Naive thymus-derived CD4-positive, alpha-beta T cell (primary cell): ENCODE measurements around the gene ADGRD1. TPM values are rescaled to one million over a fixed set of nuclear protein-coding genes. Genes with fewer than 3 reads are reported as not detected.
A peak's percentile ranks its signal among the peaks of the same experiment; 100 is the strongest.

Experiments
- ATAC-seq: fragments of 150-1000 bp; cut with Tn5 transposase; 2 replicates; pipeline ENCODE4 v1.10.0; 2021; ENCODE audit warnings: mild to moderate bottlenecking, moderate library complexity
- CTCF ChIA-PET: fragments of 350-600 bp; sonication (Branson Sonifier 250); formaldehyde crosslinking; loops from one replicate; lab custom pipeline; 2021; ENCODE audit warnings: antibody characterized with exemption; lab: Charles Lee
- POLR2A ChIA-PET: fragments of 350-600 bp; sonication (Branson Sonifier 250); formaldehyde crosslinking; loops from one replicate; lab custom pipeline; 2021; ENCODE audit warnings: antibody characterized with exemption, inconsistent platforms; lab: Charles Lee
- DNase-seq, 9 donors: peaks; one replicate each; pipeline versions ENCODE4 v3.0.0 to v3.0.0-alpha.2; 2020 to 2022; ENCODE audit warnings: mixed read lengths in 1 of 9
- H3K27ac ChIP-seq: one replicate; pipeline ENCODE4 v1.7.0; 2013; ENCODE audit warnings: mild to moderate bottlenecking, low read depth, low read length, moderate library complexity
- H3K27me3 ChIP-seq, 2 donors: one replicate each; pipeline ENCODE4 v1.7.0; 2013; ENCODE audit warnings: low read length in 2 of 2, mild to moderate bottlenecking in 2 of 2, moderate library complexity in 2 of 2; ENCODE audit not compliant: control insufficient read depth in 2 of 2, insufficient read depth in 2 of 2
- H3K36me3 ChIP-seq, 3 experiments: 1 replicate in 2 of 3; 2 replicates in 1 of 3; pipeline ENCODE4 v1.7.0; 2013; ENCODE audit warnings: low read length in 3 of 3, mild to moderate bottlenecking in 3 of 3, moderate library complexity in 1 of 3; ENCODE audit not compliant: insufficient read depth in 3 of 3, control insufficient read depth in 2 of 3
- H3K4me1 ChIP-seq, 2 donors: one replicate each; pipeline ENCODE4 v1.7.0; 2013; ENCODE audit warnings: low read length in 2 of 2, mild to moderate bottlenecking in 2 of 2, moderate library complexity in 1 of 2; ENCODE audit not compliant: control insufficient read depth in 2 of 2, insufficient read depth in 2 of 2
- H3K4me3 ChIP-seq: 2 replicates; pipeline ENCODE4 v1.7.0; 2013; ENCODE audit warnings: mild to moderate bottlenecking, low read length
- H3K9me3 ChIP-seq, 3 experiments: 1 replicate in 2 of 3; 2 replicates in 1 of 3; pipeline ENCODE4 v1.7.0; 2013; ENCODE audit warnings: low read length in 3 of 3; ENCODE audit not compliant: control insufficient read depth in 2 of 3
- H3K27ac Mint-ChIP-seq, 9 donors: one replicate each; pipeline ENCODE4 v1.8.0; 2020 to 2022; ENCODE audit warnings: mixed read lengths in 9 of 9, mild to moderate bottlenecking in 8 of 9, moderate library complexity in 5 of 9, inconsistent platforms in 2 of 9
- H3K27me3 Mint-ChIP-seq, 5 donors: one replicate each; pipeline ENCODE4 v1.8.0; 2021 to 2022; ENCODE audit warnings: mixed read lengths in 5 of 5, mild to moderate bottlenecking in 1 of 5
- H3K36me3 Mint-ChIP-seq, 5 donors: one replicate each; pipeline ENCODE4 v1.8.0; 2020 to 2022; ENCODE audit warnings: mixed read lengths in 5 of 5, mild to moderate bottlenecking in 3 of 5, inconsistent platforms in 1 of 5
- H3K4me1 Mint-ChIP-seq, 7 donors: one replicate each; pipeline ENCODE4 v1.8.0; 2020 to 2022; ENCODE audit warnings: mixed read lengths in 7 of 7, mild to moderate bottlenecking in 3 of 7, inconsistent platforms in 1 of 7
- H3K4me3 Mint-ChIP-seq, 10 donors: one replicate each; pipeline ENCODE4 v1.8.0; 2020 to 2022; ENCODE audit warnings: mild to moderate bottlenecking in 10 of 10, mixed read lengths in 10 of 10, moderate library complexity in 6 of 10, inconsistent platforms in 2 of 10
- H3K9me3 Mint-ChIP-seq, 11 donors: one replicate each; pipeline ENCODE4 v1.8.0; 2020 to 2022; ENCODE audit warnings: mixed read lengths in 11 of 11, mild to moderate bottlenecking in 4 of 11, inconsistent platforms in 1 of 11, moderate library complexity in 1 of 11
- intact Hi-C, 2 donors: fragments of 100-400 bp; cut with micrococcal nuclease; formaldehyde crosslinking; loops; one replicate each; pipeline ENCODE4 v1.15.1; 2023
- polyA plus RNA-seq, 2 donors: library from polyadenylated mRNA; unstranded; fragments of 300-500 nt; fragmentation: Illumina TruSeq; gene quantifications; one replicate each; pipeline ENCODE4 v1.2.3, GENCODE V29; 2021
- total RNA-seq, 6 experiments: library from RNA in 5 of 6; stranded (reverse) in 5 of 6; gene quantifications; 1 replicate in 5 of 6; 2 replicates in 1 of 6; pipeline ENCODE4 v1.2.3 and lab custom pipeline; 2021 to 2026

Gene ADGRD1
- total and polyA plus RNA-seq, 7 experiments from 2014 or later, result 0.41 to 11.9 (median 1.6) TPM; not detected in 4

DNA sequence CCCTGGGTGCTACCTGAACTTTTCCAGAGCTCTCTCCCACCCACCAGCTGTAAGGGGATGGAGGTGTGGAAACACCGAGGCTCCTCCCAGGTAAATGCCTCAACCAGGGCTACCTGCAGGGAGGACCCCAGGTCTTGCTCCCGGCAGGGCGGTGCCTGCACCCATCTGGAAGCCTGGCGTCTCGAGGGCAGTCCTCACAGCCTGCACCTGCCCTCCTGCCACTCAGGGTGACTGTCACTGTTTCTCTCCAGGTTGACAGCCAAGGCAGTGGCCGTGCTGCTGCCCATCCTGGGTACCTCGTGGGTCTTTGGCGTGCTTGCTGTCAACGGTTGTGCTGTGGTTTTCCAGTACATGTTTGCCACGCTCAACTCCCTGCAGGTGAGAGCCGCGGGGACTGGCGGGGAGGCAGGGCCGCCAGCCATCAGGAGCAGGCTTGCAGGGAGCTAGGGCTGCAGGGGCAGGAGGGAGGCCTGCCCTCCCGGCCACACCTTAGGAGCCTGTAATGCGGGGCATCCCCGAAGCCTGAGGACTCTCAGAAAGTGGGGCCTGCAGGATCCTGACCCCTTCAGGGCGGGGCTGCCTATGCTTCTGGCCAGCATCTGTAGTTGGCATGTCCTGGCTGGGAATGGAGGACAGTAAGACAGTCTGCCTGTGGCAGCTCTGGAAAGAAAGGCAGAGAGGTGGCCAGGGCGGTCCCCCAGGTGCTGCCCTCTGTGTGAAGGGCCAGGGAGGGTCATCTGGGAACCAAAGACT, 182.3 kb downstream of the ADGRD1 start:
- POLR2A ChIA-PET, result no interaction called here
- ATAC-seq, result no peak
- no peaks in the 10 kb centered on the region for H3K27me3 ChIP-seq
- no peak overlapping the region for H3K4me3 ChIP-seq
- Mint-ChIP-seq H3K9me3 (no peaks in the 10 kb centered on the region), H3K36me3 (no peaks in the 10 kb centered on the region), H3K27me3 (peaks cover 0 to 6% (median 0%) of the 10 kb centered on the region in 5 donors), H3K4me3 (no peak overlapping the region), H3K4me1 (peaks cover 0 to 6% (median 0%) of the 10 kb centered on the region in 7 donors), H3K27ac (no peak overlapping the region)
- H3K9me3 ChIP-seq, result no peaks in the 10 kb centered on the region
- H3K27ac ChIP-seq, result no peak overlapping the region
- no peaks in the 10 kb centered on the region for H3K36me3 ChIP-seq
- no peak for DNase-seq
- no peaks in the 10 kb centered on the region for H3K4me1 ChIP-seq
- intact Hi-C loops, result no loop called here
- CTCF ChIA-PET, result interaction anchor here (1.1 to 5.6 kb wide), 3 partner anchors 23 to 315 kb away, joined by 3 to 37 read pairs (median 6); no protein-coding TSS in a partner anchor

DNA sequence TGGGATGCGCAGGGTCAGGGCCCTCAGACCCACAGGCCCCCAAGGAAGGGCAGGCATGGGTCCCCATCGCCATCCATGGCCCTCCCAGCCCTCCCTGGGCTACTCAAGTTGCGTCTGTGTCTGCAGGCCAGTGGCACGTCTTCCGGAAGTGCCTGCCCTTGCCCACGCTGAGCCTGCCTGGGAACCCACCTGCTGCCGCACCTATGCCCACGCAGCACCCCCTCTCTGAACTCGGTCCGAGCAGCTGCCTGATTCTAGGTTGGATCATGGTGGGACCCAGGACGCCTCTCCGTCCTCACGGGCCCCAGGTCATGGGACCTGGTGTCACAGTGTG, 182.8 kb downstream of the ADGRD1 start:
- Mint-ChIP-seq H3K9me3 (no peaks in the 10 kb centered on the region), H3K4me3 (no peak overlapping the region), H3K36me3 (no peaks in the 10 kb centered on the region), H3K4me1 (peaks cover 0 to 6% (median 0%) of the 10 kb centered on the region in 7 donors), H3K27ac (no peak overlapping the region), H3K27me3 (peaks cover 0 to 6% (median 0%) of the 10 kb centered on the region in 5 donors)
- DNase-seq (no peak), ATAC-seq (no peak)
- CTCF ChIA-PET, result interaction anchor here (1.1 kb wide), 1 partner anchor 24 kb away, joined by 6 read pairs; no protein-coding TSS in a partner anchor
- Histone ChIP-seq H3K4me1 (no peaks in the 10 kb centered on the region), H3K9me3 (no peaks in the 10 kb centered on the region), H3K27ac (no peak overlapping the region), H3K36me3 (no peaks in the 10 kb centered on the region), H3K4me3 (no peak overlapping the region), H3K27me3 (no peaks in the 10 kb centered on the region)
- intact Hi-C loops, result no loop called here
- POLR2A ChIA-PET, result no interaction called here

DNA sequence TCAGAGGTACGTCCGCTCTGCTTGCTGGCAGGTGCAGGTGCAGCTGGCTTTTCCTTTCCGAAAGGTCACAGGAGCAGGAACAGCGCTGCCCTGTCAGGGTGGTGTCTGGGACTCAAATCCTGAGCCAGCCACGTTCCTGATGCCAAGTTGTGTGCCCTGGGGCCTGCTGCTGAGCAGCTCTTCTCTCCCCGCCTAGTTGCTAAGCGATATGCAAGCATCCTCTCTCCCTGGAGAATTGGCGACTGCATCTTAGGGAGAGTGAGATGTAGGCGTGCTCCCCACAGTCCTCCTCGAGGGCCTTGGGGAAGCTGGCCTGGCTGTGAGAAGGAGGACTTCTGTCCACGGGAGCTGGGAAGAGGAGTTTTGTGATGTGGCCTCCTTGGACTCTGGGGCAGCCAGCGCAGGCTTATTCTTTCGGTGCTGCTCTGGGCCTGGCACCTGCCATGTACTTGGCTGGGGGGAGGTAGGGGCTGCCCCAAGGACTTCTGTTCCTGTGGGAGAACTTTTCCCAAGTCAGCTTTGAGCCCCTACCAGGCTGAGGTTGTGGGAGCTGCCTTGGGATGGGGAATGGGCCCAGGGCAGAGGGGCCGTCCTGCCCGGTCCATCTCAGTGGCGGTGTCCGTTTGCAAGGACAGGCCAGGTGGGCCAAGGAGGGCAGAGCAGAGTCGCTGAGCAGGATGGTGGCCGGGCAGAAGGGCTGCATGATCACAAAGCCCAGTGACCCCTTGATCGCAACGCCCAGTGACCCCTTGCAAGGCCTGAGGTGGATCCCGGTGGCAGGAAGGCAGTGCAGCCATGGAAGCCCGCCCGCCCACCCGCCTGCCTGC, 183.5 kb downstream of the ADGRD1 start:
- DNase-seq (no peak), ATAC-seq (no peak)
- CTCF ChIA-PET, result no interaction called here
- intact Hi-C loops, result no loop called here
- Mint-ChIP-seq H3K4me1 (peaks cover 0 to 6% (median 0%) of the 10 kb centered on the region in 7 donors), H3K36me3 (no peaks in the 10 kb centered on the region), H3K9me3 (no peaks in the 10 kb centered on the region), H3K27ac (no peak overlapping the region), H3K27me3 (peaks cover 0 to 6% (median 0%) of the 10 kb centered on the region in 5 donors), H3K4me3 (no peak overlapping the region)
- H3K4me1 ChIP-seq, result no peaks in the 10 kb centered on the region
- no peaks in the 10 kb centered on the region for H3K9me3 ChIP-seq
- no peaks in the 10 kb centered on the region for H3K27me3 ChIP-seq
- no peak overlapping the region for H3K27ac ChIP-seq
- POLR2A ChIA-PET, result no interaction called here
- no peaks in the 10 kb centered on the region for H3K36me3 ChIP-seq
- H3K4me3 ChIP-seq, result no peak overlapping the region

DNA sequence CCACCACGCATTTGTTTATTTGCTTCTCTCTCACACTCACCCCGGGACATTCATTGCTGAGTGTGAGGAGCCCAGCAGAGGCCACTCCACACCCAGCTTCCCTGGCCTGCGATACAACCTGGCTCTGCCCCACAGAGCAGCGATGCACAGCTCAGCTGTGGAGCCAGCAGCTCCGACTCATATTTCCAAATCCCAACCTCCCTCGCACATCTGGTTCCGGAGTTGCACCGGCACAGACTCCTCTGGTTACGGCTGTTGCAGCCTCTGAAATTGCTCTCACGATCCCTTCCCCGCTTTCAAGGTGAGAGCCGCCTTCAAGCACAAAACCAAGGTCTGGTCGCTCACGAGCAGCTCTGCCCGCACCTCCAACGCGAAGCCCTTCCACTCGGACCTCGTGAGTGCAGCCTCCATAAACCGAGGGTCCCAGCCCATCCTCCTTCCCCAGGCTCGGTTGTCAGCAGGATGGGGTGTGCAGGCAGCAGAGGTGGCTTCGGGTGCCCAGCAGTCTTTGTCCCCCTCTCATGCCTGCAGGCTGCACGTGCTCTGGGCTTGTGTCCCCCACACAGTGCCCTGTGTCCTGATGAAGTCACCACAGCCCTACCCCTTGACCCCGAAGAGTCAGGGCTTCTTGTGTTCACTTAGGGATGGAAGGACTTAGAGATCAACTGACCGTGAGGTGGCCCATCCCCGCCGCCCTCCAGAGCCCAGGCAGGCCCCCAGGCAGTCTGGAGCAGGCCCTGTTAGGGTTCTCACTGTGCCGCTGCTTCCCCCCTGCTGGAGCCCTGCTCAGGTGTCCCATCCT, 184.3 kb downstream of the ADGRD1 start:
- CTCF ChIA-PET, result no interaction called here
- intact Hi-C loops, result no loop called here

DNA sequence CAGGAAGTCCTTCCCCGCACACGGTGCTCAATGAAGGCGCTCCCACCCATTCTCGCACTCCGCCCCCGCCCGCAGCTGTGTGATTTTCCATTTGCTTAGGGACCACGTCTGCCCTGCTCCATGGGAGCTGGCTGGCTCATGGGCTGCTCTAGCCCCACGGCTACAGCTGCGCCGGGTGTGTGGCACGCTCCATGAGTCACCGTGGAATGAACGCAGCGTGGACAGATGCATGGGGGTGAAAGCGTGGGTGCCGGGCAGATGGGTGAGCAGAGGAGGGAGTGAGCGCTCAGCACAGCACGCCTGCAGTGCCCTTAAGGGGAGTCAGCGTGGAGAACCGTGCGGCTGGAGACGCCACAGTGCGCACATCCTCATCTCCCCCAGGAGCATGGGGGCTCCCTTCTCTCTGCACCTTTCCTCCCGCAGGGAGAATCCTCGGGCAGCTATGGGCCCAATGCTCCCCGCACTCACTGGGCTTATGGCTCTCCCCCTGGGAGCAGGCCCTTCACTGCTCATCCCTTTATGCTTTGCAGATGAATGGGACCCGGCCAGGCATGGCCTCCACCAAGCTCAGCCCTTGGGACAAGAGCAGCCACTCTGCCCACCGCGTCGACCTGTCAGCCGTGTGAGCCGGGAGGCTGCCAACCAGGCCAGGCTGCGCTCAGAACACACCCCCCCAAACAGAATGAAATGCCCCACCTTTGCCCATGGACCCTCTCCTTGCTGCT, 185.1 kb downstream of the ADGRD1 start:
- no peaks in the 10 kb centered on the region for H3K9me3 ChIP-seq
- ChIA-PET POLR2A (no interaction called here), CTCF (no interaction called here)
- H3K36me3 ChIP-seq, result no peaks in the 10 kb centered on the region
- DNase-seq, result no peak
- Mint-ChIP-seq H3K4me1 (peaks cover 0 to 5% (median 0%) of the 10 kb centered on the region in 7 donors), H3K27me3 (peaks cover 0 to 6% (median 0%) of the 10 kb centered on the region in 5 donors), H3K4me3 (no peak overlapping the region), H3K27ac (no peak overlapping the region), H3K9me3 (no peaks in the 10 kb centered on the region), H3K36me3 (no peaks in the 10 kb centered on the region)
- no peak for ATAC-seq
- intact Hi-C loops, result no loop called here
- H3K27me3 ChIP-seq, result no peaks in the 10 kb centered on the region
- no peaks in the 10 kb centered on the region for H3K4me1 ChIP-seq
- H3K27ac ChIP-seq, result no peak overlapping the region
- no peak overlapping the region for H3K4me3 ChIP-seq

More for the DNA sequence above, 184.3 kb downstream of the ADGRD1 start:
- Mint-ChIP-seq H3K4me3 (no peak overlapping the region), H3K36me3 (no peaks in the 10 kb centered on the region), H3K27me3 (peaks cover 0 to 6% (median 0%) of the 10 kb centered on the region in 5 donors), H3K27ac (no peak overlapping the region), H3K4me1 (peaks cover 0 to 2% (median 0%) of the 10 kb centered on the region in 7 donors), H3K9me3 (no peaks in the 10 kb centered on the region)
- Histone ChIP-seq H3K4me3 (no peak overlapping the region), H3K4me1 (no peaks in the 10 kb centered on the region), H3K9me3 (no peaks in the 10 kb centered on the region), H3K27ac (no peak overlapping the region), H3K36me3 (no peaks in the 10 kb centered on the region), H3K27me3 (no peaks in the 10 kb centered on the region)
- DNase-seq (peak in 1 of 9 donors; percentile 15), ATAC-seq (no peak)
- POLR2A ChIA-PET, result no interaction called here
